HuH-7.5 (cell line): Measurements from ENCODE around the gene PFDN2.

Experiments used
- DNase-seq: peaks from one replicate; pipeline ENCODE4 v3.0.0; 2011; ENCODE audit warnings: low spot score

PFDN2 gene

GRCh38 chr1:161051219-161051618 is 66.6 kb downstream of the PFDN2 start:
- no peak for DNase-seq
